Femur (tissue), 1 donor: ENCODE measurements around the gene ACOXL.

ENCODE experiments used
- DNase-seq: peaks from one replicate; pipeline ENCODE4 v3.0.0-alpha.2; 2017

The ACOXL gene

GRCh38 chr2:111145951-111146350 is 413.6 kb downstream of the ACOXL start:
- DNase-seq: no peak

- no peak for DNase-seq
These were observed 416.0 kb downstream of the ACOXL start for GRCh38 chr2:111148225-111148873.

- no peak for DNase-seq
These were observed 416.6 kb downstream of the ACOXL start for GRCh38 chr2:111148925-111149324.

GRCh38 chr2:111149882-111150455 is 417.6 kb downstream of the ACOXL start:
- no peak for DNase-seq

GRCh38 chr2:111154758-111155157 is 422.4 kb downstream of the ACOXL start:
- DNase-seq: no peak

- no peak for DNase-seq
These were observed 423.2 kb downstream of the ACOXL start for GRCh38 chr2:111155610-111156009.

- DNase-seq: no peak
These were observed 424.2 kb downstream of the ACOXL start for GRCh38 chr2:111156529-111156928.

- DNase-seq: no peak
These were observed 424.8 kb downstream of the ACOXL start for GRCh38 chr2:111157071-111157661.

GRCh38 chr2:111157798-111158197 is 425.4 kb downstream of the ACOXL start:
- no peak for DNase-seq

GRCh38 chr2:111159641-111160040 is 427.3 kb downstream of the ACOXL start:
- no peak for DNase-seq

- no peak for DNase-seq
These were observed 428.4 kb downstream of the ACOXL start for GRCh38 chr2:111160758-111161157.

- DNase-seq: peak; percentile 69
These were observed 429.6 kb downstream of the ACOXL start for GRCh38 chr2:111161971-111162370.

GRCh38 chr2:111162718-111163331 is 430.5 kb downstream of the ACOXL start:
- no peak for DNase-seq

GRCh38 chr2:111164078-111164477 is 431.7 kb downstream of the ACOXL start:
- no peak for DNase-seq

- DNase-seq: peak; percentile 39
These were observed 432.7 kb downstream of the ACOXL start for GRCh38 chr2:111165084-111165483.

- no peak for DNase-seq
These were observed 433.7 kb downstream of the ACOXL start for GRCh38 chr2:111166115-111166514.

GRCh38 chr2:111167076-111167862 is 434.9 kb downstream of the ACOXL start:
- no peak for DNase-seq

- no peak for DNase-seq
These were observed 435.4 kb downstream of the ACOXL start for GRCh38 chr2:111167863-111168162.
